Activated CD4-positive, alpha-beta T cell treated with anti-CD3 and anti-CD28 coated beads, Interleukin-2, amount 10 ng/mL, durations not matched to agents 7 days and 5 days (primary cell): ENCODE data around the gene CRBN. TPM values are rescaled to one million over a fixed set of nuclear protein-coding genes. Genes with fewer than 3 reads are reported as not detected.

Experiments used
- CTCF ChIA-PET: fragments of 350-600 bp; sonication (Branson Sonifier 250); formaldehyde crosslinking; loops from one replicate; lab custom pipeline; 2021; ENCODE audit warnings: antibody characterized with exemption; lab: Charles Lee
- POLR2A ChIA-PET: fragments of 350-600 bp; sonication (Branson Sonifier 250); formaldehyde crosslinking; loops from one replicate; lab custom pipeline; 2021; ENCODE audit warnings: antibody characterized with exemption; lab: Charles Lee
- DNase-seq: peaks from one replicate; pipeline ENCODE4 v3.0.0-alpha.2; 2020
- H3K27ac Mint-ChIP-seq: one replicate; pipeline ENCODE4 v1.8.0; 2021; ENCODE audit warnings: mild to moderate bottlenecking, moderate library complexity, mixed read lengths
- H3K27me3 Mint-ChIP-seq: one replicate; pipeline ENCODE4 v1.8.0; 2021; ENCODE audit warnings: mixed read lengths
- H3K36me3 Mint-ChIP-seq: one replicate; pipeline ENCODE4 v1.8.0; 2021; ENCODE audit warnings: low read depth, mixed read lengths
- H3K4me1 Mint-ChIP-seq: one replicate; pipeline ENCODE4 v1.8.0; 2021; ENCODE audit warnings: mixed read lengths
- H3K4me3 Mint-ChIP-seq: one replicate; pipeline ENCODE4 v1.8.0; 2021; ENCODE audit warnings: mild to moderate bottlenecking, moderate library complexity, mixed read lengths
- H3K9me3 Mint-ChIP-seq: one replicate; pipeline ENCODE4 v1.8.0; 2021; ENCODE audit warnings: mixed read lengths
- total RNA-seq, 2 experiments: library from RNA; stranded (reverse); gene quantifications; one replicate each; pipeline ENCODE4 v1.2.3, GENCODE V29; 2021

Gene CRBN
- 10 to 100 TPM; 69.7 to 76.2 TPM for total RNA-seq

DNA sequence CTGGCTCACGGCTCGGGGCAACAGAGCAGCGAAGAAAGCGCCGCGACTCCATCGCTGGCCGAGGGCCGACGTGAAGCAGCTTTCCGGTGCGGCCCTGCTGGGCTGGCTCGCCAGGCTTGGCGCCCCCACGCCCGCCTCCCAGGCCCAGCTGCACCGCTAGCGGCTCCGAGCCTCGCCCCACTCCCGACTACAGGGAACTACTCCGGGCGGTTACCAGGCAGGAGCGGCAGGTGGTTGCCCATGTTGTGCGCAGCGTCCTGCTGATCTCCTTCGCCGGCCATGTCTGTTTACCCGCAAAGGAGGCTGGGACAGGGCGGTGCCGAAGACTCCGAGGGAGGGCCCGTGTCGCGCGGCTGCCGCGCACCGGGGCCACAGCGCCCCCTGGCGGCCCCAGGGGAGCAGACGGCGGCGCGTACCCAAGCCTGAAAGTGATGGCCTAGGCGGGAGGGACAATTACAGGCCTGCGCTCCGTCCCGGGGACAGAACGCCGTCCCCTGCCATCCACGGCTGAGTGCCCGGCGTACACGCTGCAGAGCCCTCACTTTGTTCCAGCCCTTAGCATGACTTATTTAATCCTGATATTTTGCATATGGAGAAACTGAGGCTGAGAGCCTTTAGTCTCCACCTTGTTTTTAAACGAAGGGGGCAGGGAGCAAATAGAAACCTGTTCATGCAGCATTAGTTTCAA, at the start of gene CRBN:
TSS of gene CRBN (minus strand) at position 285 of the 688 bp plus-strand sequence. CDS start at position 281, 4 bp downstream.
- Mint-ChIP-seq H3K27ac (peak within 1 kb of the TSS; percentile 89), H3K27me3 (no peaks in the 10 kb centered on the region), H3K9me3 (no peaks in the 10 kb centered on the region), H3K4me3 (peak within 1 kb of the TSS; percentile 93), H3K36me3 (peaks cover 29% of the 10 kb centered on the region), H3K4me1 (peaks cover 52% of the 10 kb centered on the region)
- ChIA-PET POLR2A (no interaction called here), CTCF (interaction anchor here (0.8 to 0.9 kb wide), 2 partner anchors 8 to 17 kb away, joined by 3 read pairs; no protein-coding TSS in a partner anchor)
- DNase-seq, result peak; percentile 89

DNA sequence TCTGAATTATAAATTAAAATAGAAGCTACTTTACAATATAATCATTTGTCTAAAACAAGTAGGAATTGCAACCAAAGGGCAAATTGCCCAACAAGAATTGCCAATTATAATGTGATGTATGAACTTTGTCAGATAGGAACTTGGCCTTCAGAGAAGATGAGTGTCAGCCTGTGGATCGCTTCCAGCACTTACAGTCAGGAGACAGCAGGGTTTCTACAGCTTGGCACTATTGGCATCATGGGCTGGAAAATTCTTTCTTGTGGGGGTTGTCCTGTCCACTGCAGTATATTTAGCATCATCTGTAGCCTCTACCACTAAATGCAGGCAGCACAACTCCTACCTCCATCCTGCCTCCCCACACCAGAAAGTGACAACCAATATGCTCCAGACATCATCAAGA, 48.1 kb upstream of the CRBN start:
- H3K27ac Mint-ChIP-seq, result no peak overlapping the region
- H3K36me3 Mint-ChIP-seq, result no peaks in the 10 kb centered on the region
- CTCF ChIA-PET, result no interaction called here
- H3K4me3 Mint-ChIP-seq, result no peak overlapping the region
- H3K4me1 Mint-ChIP-seq, result no peaks in the 10 kb centered on the region
- POLR2A ChIA-PET, result no interaction called here
- no peak for DNase-seq
- no peaks in the 10 kb centered on the region for H3K9me3 Mint-ChIP-seq
- H3K27me3 Mint-ChIP-seq, result no peaks in the 10 kb centered on the region

DNA sequence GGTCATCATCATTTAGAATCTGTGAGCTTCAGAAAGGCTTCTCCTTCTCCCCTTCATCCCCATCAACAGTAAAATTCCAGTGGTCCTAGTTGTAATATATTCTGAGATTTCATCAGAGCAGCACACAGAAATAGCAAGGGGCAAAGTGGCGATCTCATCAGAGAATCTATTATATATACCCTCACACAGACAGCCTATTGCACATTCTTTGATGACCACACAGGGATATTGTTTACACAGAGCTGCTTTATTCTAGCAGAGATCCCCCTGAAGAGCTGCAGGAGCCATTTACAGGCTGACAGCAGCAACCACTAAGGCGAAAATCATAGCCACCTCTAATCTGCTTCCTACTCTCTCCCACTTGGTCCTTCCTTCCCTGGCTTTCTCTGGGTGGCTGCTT, 42.0 kb upstream of the CRBN start:
- Mint-ChIP-seq H3K9me3 (no peaks in the 10 kb centered on the region), H3K27me3 (no peaks in the 10 kb centered on the region), H3K4me3 (no peak overlapping the region), H3K27ac (no peak overlapping the region), H3K4me1 (no peaks in the 10 kb centered on the region), H3K36me3 (no peaks in the 10 kb centered on the region)
- POLR2A ChIA-PET, result interaction anchor here (0.7 kb wide), 1 partner anchor 12 kb away, joined by 3 read pairs; no protein-coding TSS in a partner anchor
- CTCF ChIA-PET, result no interaction called here
- no peak for DNase-seq

- ChIA-PET POLR2A (no interaction called here), CTCF (no interaction called here)
- DNase-seq, result no peak
- Mint-ChIP-seq H3K4me1 (no peaks in the 10 kb centered on the region), H3K27me3 (no peaks in the 10 kb centered on the region), H3K27ac (no peak overlapping the region), H3K9me3 (no peaks in the 10 kb centered on the region), H3K36me3 (no peaks in the 10 kb centered on the region), H3K4me3 (no peak overlapping the region)
Measured at GRCh38 chr3:3216401-3216800, 36.9 kb upstream of the CRBN start.

- no peaks in the 10 kb centered on the region for H3K4me1 Mint-ChIP-seq
- CTCF ChIA-PET, result no interaction called here
Measured at GRCh38 chr3:3212781-3213440, 33.4 kb upstream of the CRBN start.

GRCh38 chr3:3209714-3210113, 30.2 kb upstream of the CRBN start:
- CTCF ChIA-PET, result interaction anchor here (2.2 kb wide), 1 partner anchor 9 kb away, joined by 7 read pairs; no protein-coding TSS in a partner anchor
- no peaks in the 10 kb centered on the region for H3K4me1 Mint-ChIP-seq
- H3K9me3 Mint-ChIP-seq, result no peaks in the 10 kb centered on the region
- DNase-seq, result no peak
- no peak overlapping the region for H3K27ac Mint-ChIP-seq
- no peaks in the 10 kb centered on the region for H3K27me3 Mint-ChIP-seq
- POLR2A ChIA-PET, result interaction anchor here (0.6 kb wide), 1 partner anchor 12 kb away, joined by 3 read pairs; no protein-coding TSS in a partner anchor
- no peaks in the 10 kb centered on the region for H3K36me3 Mint-ChIP-seq
- no peak overlapping the region for H3K4me3 Mint-ChIP-seq

More at GRCh38 chr3:3212781-3213440, 33.4 kb upstream of the CRBN start:
- Mint-ChIP-seq H3K27ac (no peak overlapping the region), H3K27me3 (no peaks in the 10 kb centered on the region), H3K36me3 (no peaks in the 10 kb centered on the region), H3K9me3 (no peaks in the 10 kb centered on the region), H3K4me3 (no peak overlapping the region)
- POLR2A ChIA-PET, result no interaction called here
- DNase-seq, result no peak

DNA sequence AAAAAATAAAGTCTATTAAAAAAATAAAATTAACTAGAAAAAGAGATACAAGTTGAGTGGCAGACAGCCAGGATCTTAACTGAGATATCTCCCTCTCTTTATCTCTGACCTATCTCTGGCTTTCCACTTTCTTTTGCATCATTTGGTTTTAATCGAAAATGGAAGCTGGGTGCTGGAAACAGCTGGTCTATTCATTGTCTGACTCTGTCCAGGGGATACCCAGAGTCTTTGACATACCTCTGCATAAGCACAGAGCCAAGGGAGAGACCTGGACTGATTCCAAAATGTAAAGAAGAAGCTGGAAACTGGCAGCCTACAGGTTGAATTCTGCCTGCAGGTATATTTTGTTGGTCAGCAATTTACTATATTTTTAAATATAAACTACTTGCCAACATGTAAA, 29.6 kb upstream of the CRBN start:
- Mint-ChIP-seq H3K4me3 (no peak overlapping the region), H3K9me3 (no peaks in the 10 kb centered on the region), H3K27ac (no peak overlapping the region), H3K36me3 (no peaks in the 10 kb centered on the region), H3K4me1 (no peaks in the 10 kb centered on the region), H3K27me3 (no peaks in the 10 kb centered on the region)
- ChIA-PET CTCF (interaction anchor here (0.6 kb wide), 1 partner anchor 32 kb away, joined by 3 read pairs; no protein-coding TSS in a partner anchor), POLR2A (interaction anchor here (0.6 kb wide), 1 partner anchor 13 kb away, joined by 3 read pairs; no protein-coding TSS in a partner anchor)
- DNase-seq, result no peak

DNA sequence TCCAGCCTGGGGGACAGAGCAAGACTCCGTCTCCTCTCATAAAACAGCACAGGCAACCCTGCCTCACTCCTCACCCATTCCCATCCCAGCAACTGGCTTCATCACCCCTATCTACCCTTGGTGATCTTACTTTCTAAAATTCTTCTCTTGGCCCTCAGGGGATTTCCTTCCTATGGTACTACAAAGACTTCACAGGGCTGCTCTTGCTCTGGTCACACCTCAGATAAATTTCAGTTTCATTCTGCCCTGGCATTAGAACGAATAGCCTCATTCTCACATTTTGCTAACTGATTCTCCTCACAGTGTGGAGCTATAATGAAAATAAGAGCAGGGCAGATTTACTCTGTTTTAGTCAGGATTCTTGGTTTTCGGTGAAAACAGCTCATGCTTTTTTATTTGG, 22.1 kb upstream of the CRBN start:
- H3K4me1 Mint-ChIP-seq, result peaks cover 12% of the 10 kb centered on the region
- H3K27me3 Mint-ChIP-seq, result peaks cover 1% of the 10 kb centered on the region
- H3K9me3 Mint-ChIP-seq, result no peaks in the 10 kb centered on the region
- CTCF ChIA-PET, result interaction anchor here (1.0 to 2.1 kb wide), 3 partner anchors 9 to 1091 kb away, joined by 3 to 7 read pairs (median 3); no protein-coding TSS in a partner anchor
- H3K36me3 Mint-ChIP-seq, result no peaks in the 10 kb centered on the region
- POLR2A ChIA-PET, result no interaction called here
- no peak overlapping the region for H3K27ac Mint-ChIP-seq
- no peak overlapping the region for H3K4me3 Mint-ChIP-seq
- DNase-seq, result no peak

DNA sequence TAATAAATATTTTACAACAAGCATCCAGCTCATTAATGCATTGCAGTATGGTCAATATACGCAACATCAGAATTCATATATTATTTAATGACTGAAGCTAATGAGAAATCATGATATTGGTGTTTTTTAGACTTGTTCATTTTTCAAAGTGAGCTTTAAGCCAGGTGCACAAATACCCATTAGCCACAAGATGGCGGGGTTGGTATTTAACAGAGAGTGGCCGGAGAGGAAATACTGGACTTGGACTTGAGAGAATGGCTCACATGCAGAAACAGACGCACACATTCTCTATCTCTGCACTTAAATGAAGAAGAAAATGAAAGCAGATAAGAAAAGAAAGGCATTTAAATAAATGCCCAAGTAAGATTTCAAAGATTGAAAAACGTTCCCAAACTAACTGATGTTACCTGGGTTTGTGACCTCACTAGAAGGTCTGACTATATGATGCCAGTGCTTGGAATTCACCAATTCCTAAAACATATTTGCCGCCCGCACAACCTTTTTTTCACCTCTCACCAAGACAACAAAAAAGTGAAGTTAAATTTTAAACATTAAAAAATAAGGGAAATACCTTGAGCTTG, 21.2 kb upstream of the CRBN start:
- ChIA-PET CTCF (interaction anchor here (0.8 to 2.1 kb wide), 6 partner anchors 9 to 1092 kb away, joined by 3 to 7 read pairs (median 4); no protein-coding TSS in a partner anchor), POLR2A (no interaction called here)
- DNase-seq, result peak; percentile 35
- Mint-ChIP-seq H3K4me1 (peaks cover 12% of the 10 kb centered on the region), H3K27me3 (peaks cover 1% of the 10 kb centered on the region), H3K4me3 (no peak overlapping the region), H3K9me3 (no peaks in the 10 kb centered on the region), H3K36me3 (no peaks in the 10 kb centered on the region), H3K27ac (no peak overlapping the region)

DNA sequence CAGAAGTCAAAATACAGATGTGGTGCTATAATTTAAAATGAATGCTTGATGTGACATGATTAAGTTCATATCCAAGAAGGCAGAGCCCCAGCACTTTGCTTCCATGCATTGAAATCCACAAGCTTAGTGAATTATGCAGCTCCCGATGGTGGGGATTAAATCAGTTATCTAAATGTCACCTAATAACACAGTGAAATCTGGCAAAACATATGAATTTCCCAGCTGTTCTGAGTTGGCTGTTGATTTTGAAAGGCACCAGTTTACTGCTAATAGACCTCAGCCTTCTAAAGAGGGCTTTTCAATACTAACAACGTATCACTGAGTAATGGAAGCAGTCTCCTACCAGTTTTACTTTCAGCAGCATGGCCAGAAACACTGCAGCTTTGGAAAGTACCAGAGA, 19.8 kb upstream of the CRBN start:
- Mint-ChIP-seq H3K4me3 (no peak overlapping the region), H3K27ac (no peak overlapping the region), H3K27me3 (peaks cover 1% of the 10 kb centered on the region), H3K9me3 (no peaks in the 10 kb centered on the region), H3K4me1 (peaks cover 15% of the 10 kb centered on the region), H3K36me3 (no peaks in the 10 kb centered on the region)
- DNase-seq, result no peak
- ChIA-PET POLR2A (no interaction called here), CTCF (interaction anchor here (0.6 kb wide), 1 partner anchor 824 kb away, joined by 3 read pairs; no protein-coding TSS in a partner anchor)

DNA sequence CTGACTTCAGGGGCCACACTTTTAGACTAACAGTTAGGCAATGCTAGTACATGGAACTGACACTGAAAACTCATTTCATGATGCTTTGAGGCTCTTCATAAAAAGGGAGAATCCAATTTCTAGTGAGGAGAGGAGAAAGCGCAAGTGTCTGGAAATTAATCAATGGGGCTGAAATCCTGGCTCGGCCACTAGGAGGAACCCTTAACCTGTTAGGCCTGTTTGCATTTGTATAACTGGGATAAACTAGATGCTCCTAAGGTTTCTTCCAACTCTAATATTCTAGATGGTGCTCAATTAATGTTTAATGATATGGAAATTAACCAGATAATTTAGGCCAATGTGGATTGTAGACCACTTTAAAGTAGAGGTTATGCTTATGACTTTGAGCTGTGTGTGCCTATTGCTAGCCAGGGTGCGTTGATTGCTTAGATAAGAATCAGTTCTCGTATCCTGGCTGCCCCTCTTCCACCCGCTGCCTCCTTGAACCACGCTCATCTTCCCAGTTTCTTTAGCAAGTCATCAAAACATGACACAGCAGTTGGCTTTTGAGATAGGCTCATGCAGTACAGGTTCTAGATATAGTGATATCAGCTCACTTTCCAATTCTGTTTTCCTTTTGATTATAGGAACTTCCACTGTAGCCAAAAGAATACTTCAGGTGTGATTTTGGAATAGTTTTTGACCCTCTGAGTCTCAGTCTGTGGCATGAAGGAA, 16.8 kb upstream of the CRBN start:
- H3K4me1 Mint-ChIP-seq, result peaks cover 23% of the 10 kb centered on the region
- no peak overlapping the region for H3K4me3 Mint-ChIP-seq
- H3K36me3 Mint-ChIP-seq, result no peaks in the 10 kb centered on the region
- ChIA-PET POLR2A (no interaction called here), CTCF (interaction anchor here (0.5 kb wide), 1 partner anchor 17 kb away, joined by 3 read pairs; the partner anchor contains the start of gene CRBN)
- DNase-seq, result no peak
- H3K9me3 Mint-ChIP-seq, result no peaks in the 10 kb centered on the region
- H3K27me3 Mint-ChIP-seq, result peaks cover 1% of the 10 kb centered on the region
- no peak overlapping the region for H3K27ac Mint-ChIP-seq

DNA sequence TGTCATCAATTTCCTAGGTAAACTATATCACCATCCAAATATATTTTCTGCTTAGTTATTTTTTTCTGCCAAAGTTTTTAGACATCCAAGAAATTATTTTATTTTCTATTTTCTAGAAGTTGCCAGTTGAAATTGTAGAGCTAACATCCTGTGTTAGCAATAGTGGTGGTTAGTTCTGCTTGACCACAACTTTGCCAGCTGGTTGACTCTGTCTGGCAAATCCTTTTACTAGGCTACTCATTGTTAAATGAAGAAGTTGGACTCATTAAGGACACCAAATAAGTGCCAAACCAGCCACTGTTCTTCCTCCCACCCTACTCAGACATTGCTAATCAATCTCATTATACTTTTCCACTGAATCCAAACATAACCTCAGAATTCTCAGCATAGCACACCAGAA, 15.4 kb upstream of the CRBN start:
- POLR2A ChIA-PET, result no interaction called here
- Mint-ChIP-seq H3K36me3 (no peaks in the 10 kb centered on the region), H3K4me3 (no peak overlapping the region), H3K4me1 (peaks cover 25% of the 10 kb centered on the region), H3K27me3 (peaks cover 1% of the 10 kb centered on the region), H3K27ac (no peak overlapping the region), H3K9me3 (no peaks in the 10 kb centered on the region)
- CTCF ChIA-PET, result no interaction called here
- no peak for DNase-seq
